Heart left ventricle (tissue), 16 donors: ENCODE data around the gene SERPINB8. TPM values are rescaled to one million over a fixed set of nuclear protein-coding genes. Genes with fewer than 3 reads are reported as not detected.

Experiments
- ATAC-seq, 4 donors: fragments of 200-7000 bp; cut with Tn5 transposase; one replicate each; pipeline ENCODE4 v1.9.1; 2020 to 2022; ENCODE audit warnings: moderate library complexity in 4 of 4, mild to moderate bottlenecking in 3 of 4, moderate number of reproducible peaks in 1 of 4
- DNase-seq, 5 donors: peaks; one replicate each; pipeline ENCODE4 v3.0.0-alpha.2; 2020
- H3K27ac ChIP-seq, 12 donors: fragments of 200-600 bp; sonication (generic) in 4 of 12; one replicate each; pipeline versions ENCODE4 v1.5.0 to v1.8.0; 2016 to 2022; ENCODE audit warnings: mild to moderate bottlenecking in 2 of 12
- H3K27me3 ChIP-seq, 9 donors: fragments of 200-600 bp; sonication (generic) in 2 of 9; one replicate each; pipeline versions ENCODE4 v1.5.1 to v1.8.0; 2016 to 2022; ENCODE audit warnings: mild to moderate bottlenecking in 3 of 9
- H3K36me3 ChIP-seq, 9 donors: fragments of 200-600 bp; sonication (generic) in 2 of 9; one replicate each; pipeline versions ENCODE4 v1.5.0 to v1.8.0; 2018 to 2022; ENCODE audit warnings: mild to moderate bottlenecking in 2 of 9
- H3K4me1 ChIP-seq, 12 donors: fragments of 200-600 bp; sonication (generic) in 4 of 12; one replicate each; pipeline versions ENCODE4 v1.5.0 to v1.8.0; 2016 to 2022; ENCODE audit warnings: mild to moderate bottlenecking in 3 of 12
- H3K4me3 ChIP-seq, 12 donors: fragments of 200-600 bp; sonication (generic) in 4 of 12; one replicate each; pipeline versions ENCODE4 v1.5.0 to v1.8.0; 2017 to 2022; ENCODE audit warnings: mild to moderate bottlenecking in 9 of 12, moderate library complexity in 4 of 12
- H3K9me3 ChIP-seq, 12 donors: fragments of 200-600 bp; sonication (generic) in 4 of 12; one replicate each; pipeline versions ENCODE4 v1.5.0 to v1.8.0; 2016 to 2022; ENCODE audit warnings: mild to moderate bottlenecking in 1 of 12
- POLR2A ChIP-seq, 2 donors: fragments of 450-650 bp; IDR thresholded peaks; one replicate each; pipeline ENCODE4 v1.6.1; 2017; ENCODE audit warnings: antibody characterized with exemption in 2 of 2, mild to moderate bottlenecking in 2 of 2, moderate library complexity in 2 of 2
- WGBS, 4 donors: extraction: QIAGEN DNeasy Blood & Tissue Kit in 2 of 4; methylation state at CpG; one replicate each; pipeline versions ENCODE4 v1.1.5 to v1.1.7; 2013 to 2018; 5-methylcytosine and 5-hydroxymethylcytosine counted together
- intact Hi-C, 10 donors: fragments of 100-400 bp; cut with DNase I; formaldehyde crosslinking; loops; one replicate each; pipeline versions ENCODE4 v1.11.1 to v1.14.2; 2022
- polyA plus RNA-seq, 2 donors: library from polyadenylated mRNA; stranded (reverse); fragments of 200-250 nt; gene quantifications; one replicate each; pipeline ENCODE4 v1.2.3, GENCODE V29; 2013
- total RNA-seq, 9 donors: library from RNA; depleted of rRNA in 2 of 9; stranded (reverse); fragments of >200 nt in 2 of 9; fragmentation: NEBNext Ultra II Directional in 3 of 9; extraction: Animal tissue kit (Norgen Biotek cat#: 25700) in 3 of 9; gene quantifications; one replicate each; pipeline versions ENCODE4 v1.1.0 to v1.2.4, GENCODE V29; 2016 to 2023
- TF ChIP-seq, protein P1 (sequence below), 12 donors: fragments of 200-600 bp; sonication (generic) in 4 of 12; IDR thresholded peaks; one replicate each; pipeline versions ENCODE4 v1.5.0 to v1.8.0; 2018 to 2022; ENCODE audit warnings: antibody characterized with exemption in 12 of 12, mild to moderate bottlenecking in 5 of 12
- donor health status: ischemic (EF 13 %, LVEDD 7.1; RV severe dilation, severe dysfunction).
- donor health status: healthy with polysubstance abuse.
- donor health status: DM: no; HTN: yes; CAD: no.
- donor health status: DM: no; HTN: no; CAD: no.
- donor health status: ischemic (EF 25% LVEDD 6.9; RV normal size, moderate dysfunction).
- donor health status: ischemic (EF 25% LVEDD 5.7; RV mildly dilated, moderate dysfunction).
- donor health status: healthy.
- donor health status: DM: yes; HTN: yes; CAD: no.
- donor health status: ischemic (EF 35%, LVEDD 5.7; RV mildly dilated, moderate dysfunction).
- donor health status: nonischemic (EF 11% LVEDD 7.7; RV severe dilation, severe dysfunction).
- donor health status: DM: yes; HTN: yes; CAD: no.
- donor health status: PGD.
- donor health status: ischemic (EF 29% LVEDD 5.4; RV normal size, mild dysfunction).
- donor health status: nonischemic (EF 23%, LVEDD 6.1; RV moderate dilation, normal function).

The SERPINB8 gene
- total and polyA plus RNA-seq, 11 donors, result 0.72 to 12.6 (median 3.5) TPM

GRCh38 chr18:63982361-63982760, 12.5 kb downstream of the SERPINB8 start:
- no peak for TF ChIP-seq POLR2A (IDR thresholded peaks at IDR 0.05)
- TF ChIP-seq, protein P1, sequence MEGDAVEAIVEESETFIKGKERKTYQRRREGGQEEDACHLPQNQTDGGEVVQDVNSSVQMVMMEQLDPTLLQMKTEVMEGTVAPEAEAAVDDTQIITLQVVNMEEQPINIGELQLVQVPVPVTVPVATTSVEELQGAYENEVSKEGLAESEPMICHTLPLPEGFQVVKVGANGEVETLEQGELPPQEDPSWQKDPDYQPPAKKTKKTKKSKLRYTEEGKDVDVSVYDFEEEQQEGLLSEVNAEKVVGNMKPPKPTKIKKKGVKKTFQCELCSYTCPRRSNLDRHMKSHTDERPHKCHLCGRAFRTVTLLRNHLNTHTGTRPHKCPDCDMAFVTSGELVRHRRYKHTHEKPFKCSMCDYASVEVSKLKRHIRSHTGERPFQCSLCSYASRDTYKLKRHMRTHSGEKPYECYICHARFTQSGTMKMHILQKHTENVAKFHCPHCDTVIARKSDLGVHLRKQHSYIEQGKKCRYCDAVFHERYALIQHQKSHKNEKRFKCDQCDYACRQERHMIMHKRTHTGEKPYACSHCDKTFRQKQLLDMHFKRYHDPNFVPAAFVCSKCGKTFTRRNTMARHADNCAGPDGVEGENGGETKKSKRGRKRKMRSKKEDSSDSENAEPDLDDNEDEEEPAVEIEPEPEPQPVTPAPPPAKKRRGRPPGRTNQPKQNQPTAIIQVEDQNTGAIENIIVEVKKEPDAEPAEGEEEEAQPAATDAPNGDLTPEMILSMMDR (IDR thresholded peaks at IDR 0.05), result no peak
- Histone ChIP-seq H3K9me3 (no peaks in the 10 kb centered on the region), H3K4me3 (no peak overlapping the region), H3K4me1 (peaks cover 0 to 18% (median 3%) of the 10 kb centered on the region in 12 donors), H3K27me3 (no peaks in the 10 kb centered on the region), H3K27ac (no peak overlapping the region), H3K36me3 (peaks cover 0 to 65% (median 14%) of the 10 kb centered on the region in 9 donors)
- DNase-seq, result no peak
- no peak for ATAC-seq
- intact Hi-C loops, result loop anchor here in 1 of 10 donors (5.0 kb wide), 1 partner anchor 465 kb away; no protein-coding TSS in a partner anchor
- WGBS, 4 donors, result 89 to 93% (median 91%) methylated on average over 3 of the region's 3 CpGs

GRCh38 chr18:63986885-63987284, 17.0 kb downstream of the SERPINB8 start:
- no peak overlapping the region for H3K27ac ChIP-seq
- DNase-seq (no peak), ATAC-seq (no peak)
- H3K36me3 ChIP-seq, result peaks cover 0 to 70% (median 14%) of the 10 kb centered on the region in 9 donors
- no peaks in the 10 kb centered on the region for H3K27me3 ChIP-seq
- no peaks in the 10 kb centered on the region for H3K4me1 ChIP-seq
- no peaks in the 10 kb centered on the region for H3K9me3 ChIP-seq
- 63 to 68% (median 65%) methylated on average over 7 of the region's 7 CpGs for WGBS, 4 donors
- intact Hi-C loops, result no loop called here
- TF ChIP-seq POLR2A (IDR thresholded peaks at IDR 0.05), result no peak
- TF ChIP-seq, protein P1 (IDR thresholded peaks at IDR 0.05), result no peak
- no peak overlapping the region for H3K4me3 ChIP-seq

DNA sequence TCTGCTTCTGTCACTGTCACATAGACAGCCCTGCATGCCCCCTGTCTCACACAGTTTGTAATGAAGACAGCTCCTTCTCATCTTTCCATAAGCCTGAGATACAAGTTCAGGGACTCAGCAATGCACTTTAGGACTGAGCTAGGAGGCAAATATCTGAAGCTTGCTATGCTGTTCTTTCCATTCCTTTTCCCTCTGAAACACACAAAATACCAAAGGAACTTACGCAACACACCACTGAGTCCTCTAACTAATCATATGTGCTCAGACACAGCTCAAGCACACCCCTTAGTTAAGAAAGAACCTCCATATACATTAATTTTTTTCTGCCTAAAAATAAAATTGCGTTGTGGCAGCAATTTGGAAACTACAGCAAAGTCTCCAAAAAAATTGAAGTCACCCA, 17.9 kb downstream of the SERPINB8 start:
- no peak for DNase-seq
- 64 to 86% (median 79%) methylated on average over 2 of the region's 2 CpGs for WGBS, 4 donors
- Histone ChIP-seq H3K9me3 (no peaks in the 10 kb centered on the region), H3K4me1 (no peaks in the 10 kb centered on the region), H3K27ac (no peak overlapping the region), H3K27me3 (no peaks in the 10 kb centered on the region), H3K4me3 (no peak overlapping the region), H3K36me3 (peaks cover 0 to 62% (median 13%) of the 10 kb centered on the region in 9 donors)
- no peak for ATAC-seq
- no peak for TF ChIP-seq POLR2A (IDR thresholded peaks at IDR 0.05)
- TF ChIP-seq, protein P1 (IDR thresholded peaks at IDR 0.05), result no peak
- intact Hi-C loops, result no loop called here

- H3K27ac ChIP-seq, result no peak overlapping the region
- ATAC-seq (no peak), DNase-seq (no peak)
- H3K4me3 ChIP-seq, result no peak overlapping the region
- H3K36me3 ChIP-seq, result peaks cover 0 to 13% (median 0%) of the 10 kb centered on the region in 9 donors
- H3K9me3 ChIP-seq, result peaks cover 0 to 14% (median 0%) of the 10 kb centered on the region in 12 donors
- TF ChIP-seq, protein P1 (IDR thresholded peaks at IDR 0.05), result no peak
- TF ChIP-seq POLR2A (IDR thresholded peaks at IDR 0.05), result no peak
- no peaks in the 10 kb centered on the region for H3K4me1 ChIP-seq
- no peaks in the 10 kb centered on the region for H3K27me3 ChIP-seq
- intact Hi-C loops, result loop anchor here in 3 of 10 donors (5.0 to 10.0 kb wide), 2 partner anchors 475 to 478 kb away; no protein-coding TSS in a partner anchor
- WGBS, 4 donors, result 82 to 86% (median 85%) methylated on average over 7 of the region's 7 CpGs
Measured at GRCh38 chr18:63992751-63993150, 22.9 kb downstream of the SERPINB8 start.
